22Rv1 (cell line): ENCODE results near the gene TRIM9.

ENCODE experiments used
- H3K27ac ChIP-seq: fragments of 450-650 bp; 2 replicates; pipeline ENCODE4 v1.5.1; 2017
- CTCF ChIP-seq: fragments of 450-650 bp; IDR thresholded peaks from 2 replicates; pipeline ENCODE4 v1.5.1; 2017; ENCODE audit warnings: mild to moderate bottlenecking
- ZFX ChIP-seq: fragments of 450-650 bp; IDR thresholded peaks from 2 replicates; pipeline ENCODE4 v1.6.1; 2017; ENCODE audit warnings: antibody characterized with exemption, borderline replicate concordance

Gene TRIM9

GRCh38 chr14:51093371-51094281 lies 1.3 kb downstream of the TRIM9 start:
- no peak for TF ChIP-seq ZFX
- TF ChIP-seq CTCF: 0 out of 2 replicates have a peak, but pooled peaks have one; percentile 5
- H3K27ac ChIP-seq: no peak overlapping the region

- no peak for TF ChIP-seq CTCF
- TF ChIP-seq ZFX: no peak
- no peak overlapping the region for H3K27ac ChIP-seq
Observed at GRCh38 chr14:51092965-51093364, 1.9 kb downstream of the TRIM9 start.

GRCh38 chr14:51089278-51089677 lies 5.6 kb downstream of the TRIM9 start:
- H3K27ac ChIP-seq: no peak overlapping the region
- TF ChIP-seq CTCF (no peak), ZFX (no peak)

GRCh38 chr14:51087031-51087441 lies 7.9 kb downstream of the TRIM9 start:
- no peak overlapping the region for H3K27ac ChIP-seq
- TF ChIP-seq CTCF (no peak), ZFX (no peak)

GRCh38 chr14:51086044-51086443 lies 8.9 kb downstream of the TRIM9 start:
- H3K27ac ChIP-seq: no peak overlapping the region
- TF ChIP-seq ZFX: no peak
- TF ChIP-seq CTCF: no peak

GRCh38 chr14:51084962-51085361 lies 9.9 kb downstream of the TRIM9 start:
- no peak overlapping the region for H3K27ac ChIP-seq
- TF ChIP-seq CTCF: no peak

GRCh38 chr14:51084507-51084906 lies 10.4 kb downstream of the TRIM9 start:
- TF ChIP-seq ZFX (no peak), CTCF (no peak)
- H3K27ac ChIP-seq: no peak overlapping the region
